Parathyroid adenoma (tissue), 2 donors: ENCODE measurements around the gene C1QL4.

Experiments used
- H2AFZ ChIP-seq: fragments of 300-600 bp; sonication (generic); one replicate; pipeline ENCODE4 v1.7.0; 2017; ENCODE audit warnings: antibody characterized with exemption, mild to moderate bottlenecking
- H3K27ac ChIP-seq: fragments of 300-600 bp; sonication (generic); one replicate; pipeline ENCODE4 v1.7.0; 2017
- H3K27me3 ChIP-seq: fragments of 300-600 bp; sonication (generic); one replicate; pipeline ENCODE4 v1.7.0; 2017; ENCODE audit warnings: low read length; ENCODE audit not compliant: control insufficient read depth, insufficient read depth
- H3K36me3 ChIP-seq: fragments of 300-600 bp; sonication (generic); one replicate; pipeline ENCODE4 v1.7.0; 2017; ENCODE audit warnings: low read length; ENCODE audit not compliant: control insufficient read depth, insufficient read depth
- H3K4me1 ChIP-seq: fragments of 300-600 bp; sonication (generic); one replicate; pipeline ENCODE4 v1.7.0; 2017; ENCODE audit warnings: control low read depth
- H3K4me2 ChIP-seq: fragments of 300-600 bp; sonication (generic); one replicate; pipeline ENCODE4 v1.7.0; 2017; ENCODE audit warnings: low read length
- H3K4me3 ChIP-seq: fragments of 300-600 bp; sonication (generic); one replicate; pipeline ENCODE4 v1.7.0; 2017; ENCODE audit warnings: low read depth, low read length
- H3K79me2 ChIP-seq: fragments of 300-600 bp; sonication (generic); one replicate; pipeline ENCODE4 v1.7.0; 2017; ENCODE audit warnings: control low read depth
- H3K9ac ChIP-seq: fragments of 300-600 bp; sonication (generic); one replicate; pipeline ENCODE4 v1.7.0; 2017; ENCODE audit warnings: mild to moderate bottlenecking
- H3K9me3 ChIP-seq: fragments of 300-600 bp; sonication (generic); one replicate; pipeline ENCODE4 v1.7.0; 2017; ENCODE audit warnings: low read length; ENCODE audit not compliant: control insufficient read depth
- TF ChIP-seq, protein P1 (sequence below): fragments of 300-600 bp; sonication (generic); IDR thresholded peaks from one replicate; pipeline ENCODE4 v1.7.0; 2017; ENCODE audit warnings: antibody characterized with exemption, mild to moderate bottlenecking
- donor health status: primary hyperparathyroidism.

The C1QL4 gene

DNA sequence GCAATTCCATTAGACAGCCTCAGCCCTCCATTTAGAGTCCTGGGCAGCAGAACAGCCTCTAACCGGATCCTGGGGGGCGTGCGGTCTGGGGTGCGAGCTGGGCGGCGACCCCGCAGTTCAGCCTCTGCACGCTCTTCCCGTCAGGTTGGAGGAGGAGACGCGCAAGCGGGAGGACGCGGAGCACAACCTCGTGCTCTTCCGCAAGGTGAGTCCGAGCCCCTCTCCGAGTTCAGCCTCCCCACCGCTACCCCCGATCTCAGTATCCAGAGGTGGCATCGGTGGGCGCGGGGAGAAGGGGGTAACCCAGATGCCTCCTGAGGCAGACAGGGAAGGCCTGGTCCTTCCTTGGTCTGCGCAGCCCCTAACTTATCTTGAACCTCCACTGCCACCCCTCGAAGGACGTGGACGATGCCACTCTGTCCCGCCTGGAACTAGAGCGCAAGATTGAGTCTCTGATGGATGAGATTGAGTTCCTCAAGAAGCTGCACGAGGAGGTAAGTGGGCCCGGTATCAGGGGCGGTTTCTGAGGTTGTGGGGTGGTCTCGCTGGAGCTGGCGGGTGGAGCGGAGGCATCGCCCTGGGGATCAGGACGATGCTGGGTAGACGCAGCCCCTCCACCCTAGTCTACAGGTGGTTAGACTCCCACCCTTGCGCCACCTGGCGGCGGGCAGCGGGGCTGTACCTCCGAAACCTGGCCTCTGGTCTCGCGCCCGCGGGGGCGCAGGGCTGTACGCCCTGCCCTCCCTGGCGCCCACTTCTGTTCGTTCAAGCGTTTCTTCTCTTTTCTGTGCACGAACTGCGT is 40.8 kb downstream of the C1QL4 start:
- Histone ChIP-seq H3K4me2 (peak overlapping the region; percentile 52), H3K4me1 (peaks cover 6% of the 10 kb centered on the region), H3K27ac (no peak overlapping the region), H3K4me3 (no peak overlapping the region), H3K9me3 (no peaks in the 10 kb centered on the region), H3K27me3 (no peaks in the 10 kb centered on the region), H2AFZ (peak overlapping the region; percentile 86), H3K36me3 (no peaks in the 10 kb centered on the region), H3K9ac (no peak overlapping the region), H3K79me2 (no peaks in the 10 kb centered on the region)
- TF ChIP-seq, protein P1, sequence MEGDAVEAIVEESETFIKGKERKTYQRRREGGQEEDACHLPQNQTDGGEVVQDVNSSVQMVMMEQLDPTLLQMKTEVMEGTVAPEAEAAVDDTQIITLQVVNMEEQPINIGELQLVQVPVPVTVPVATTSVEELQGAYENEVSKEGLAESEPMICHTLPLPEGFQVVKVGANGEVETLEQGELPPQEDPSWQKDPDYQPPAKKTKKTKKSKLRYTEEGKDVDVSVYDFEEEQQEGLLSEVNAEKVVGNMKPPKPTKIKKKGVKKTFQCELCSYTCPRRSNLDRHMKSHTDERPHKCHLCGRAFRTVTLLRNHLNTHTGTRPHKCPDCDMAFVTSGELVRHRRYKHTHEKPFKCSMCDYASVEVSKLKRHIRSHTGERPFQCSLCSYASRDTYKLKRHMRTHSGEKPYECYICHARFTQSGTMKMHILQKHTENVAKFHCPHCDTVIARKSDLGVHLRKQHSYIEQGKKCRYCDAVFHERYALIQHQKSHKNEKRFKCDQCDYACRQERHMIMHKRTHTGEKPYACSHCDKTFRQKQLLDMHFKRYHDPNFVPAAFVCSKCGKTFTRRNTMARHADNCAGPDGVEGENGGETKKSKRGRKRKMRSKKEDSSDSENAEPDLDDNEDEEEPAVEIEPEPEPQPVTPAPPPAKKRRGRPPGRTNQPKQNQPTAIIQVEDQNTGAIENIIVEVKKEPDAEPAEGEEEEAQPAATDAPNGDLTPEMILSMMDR = peak; percentile 42

DNA sequence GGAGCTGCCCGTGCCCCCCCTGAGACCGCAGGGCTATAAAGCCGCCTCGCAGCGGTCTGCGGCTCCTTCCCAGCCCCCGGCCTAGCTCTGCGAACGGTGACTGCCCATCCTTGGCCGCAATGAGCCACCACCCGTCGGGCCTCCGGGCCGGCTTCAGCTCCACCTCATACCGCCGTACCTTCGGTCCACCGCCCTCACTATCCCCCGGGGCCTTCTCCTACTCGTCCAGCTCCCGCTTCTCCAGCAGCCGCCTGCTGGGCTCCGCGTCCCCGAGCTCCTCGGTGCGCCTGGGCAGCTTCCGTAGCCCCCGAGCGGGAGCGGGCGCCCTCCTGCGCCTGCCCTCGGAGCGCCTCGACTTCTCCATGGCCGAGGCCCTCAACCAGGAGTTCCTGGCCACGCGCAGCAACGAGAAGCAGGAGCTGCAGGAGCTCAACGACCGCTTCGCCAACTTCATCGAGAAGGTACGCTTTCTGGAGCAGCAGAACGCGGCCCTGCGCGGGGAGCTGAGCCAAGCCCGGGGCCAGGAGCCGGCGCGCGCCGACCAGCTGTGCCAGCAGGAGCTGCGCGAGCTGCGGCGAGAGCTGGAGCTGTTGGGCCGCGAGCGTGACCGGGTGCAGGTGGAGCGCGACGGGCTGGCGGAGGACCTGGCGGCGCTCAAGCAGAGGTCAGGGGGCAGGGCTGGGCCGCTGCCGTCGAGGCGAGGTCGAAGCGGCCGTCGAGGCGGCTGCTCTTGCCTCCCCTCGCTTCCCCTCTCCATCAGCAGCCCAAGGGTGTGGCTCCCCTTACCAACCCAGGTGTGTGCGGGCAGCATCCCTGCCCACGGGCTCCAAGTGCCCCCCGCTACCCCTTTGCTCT is 41.7 kb downstream of the C1QL4 start, which contains the start of gene PRPH:
Gene PRPH (plus strand): TSS at position 66 of the 855 bp plus-strand sequence. CDS start 54 bp downstream, at position 120.
- H3K27me3 ChIP-seq = no peaks in the 10 kb centered on the region
- H3K79me2 ChIP-seq = no peaks in the 10 kb centered on the region
- no peaks in the 10 kb centered on the region for H3K36me3 ChIP-seq
- no peak within 1 kb of the TSS for H3K9ac ChIP-seq
- peak within 1 kb of the TSS; percentile 97 for H2AFZ ChIP-seq
- H3K9me3 ChIP-seq = no peaks in the 10 kb centered on the region
- TF ChIP-seq, protein P1 = no peak
- H3K4me2 ChIP-seq = peak within 1 kb of the TSS; percentile 15
- no peak within 1 kb of the TSS for H3K27ac ChIP-seq
- H3K4me1 ChIP-seq = peaks cover 6% of the 10 kb centered on the region
- H3K4me3 ChIP-seq = no peak within 1 kb of the TSS

DNA sequence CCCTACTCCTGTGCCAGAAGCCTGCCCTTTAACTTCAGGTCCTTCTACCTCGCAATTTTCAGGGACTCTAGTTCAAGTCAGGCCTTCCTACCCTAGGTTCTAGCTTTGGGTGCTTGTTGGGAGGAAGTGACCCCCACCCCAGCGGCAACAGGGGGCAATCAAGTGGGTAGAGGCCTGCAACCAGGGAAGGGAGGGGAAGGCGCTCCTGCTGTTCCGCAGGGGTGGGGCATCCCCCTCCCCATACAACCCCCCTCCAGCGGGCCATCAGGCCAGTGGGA is 42.2 kb downstream of the C1QL4 start:
- H3K79me2 ChIP-seq = no peaks in the 10 kb centered on the region
- H3K27ac ChIP-seq = no peak overlapping the region
- H3K9me3 ChIP-seq = no peaks in the 10 kb centered on the region
- peaks cover 6% of the 10 kb centered on the region for H3K4me1 ChIP-seq
- TF ChIP-seq, protein P1 = no peak
- no peaks in the 10 kb centered on the region for H3K36me3 ChIP-seq
- no peak overlapping the region for H3K4me3 ChIP-seq
- no peak overlapping the region for H3K4me2 ChIP-seq
- no peaks in the 10 kb centered on the region for H3K27me3 ChIP-seq
- H3K9ac ChIP-seq = no peak overlapping the region
- no peak overlapping the region for H2AFZ ChIP-seq

DNA sequence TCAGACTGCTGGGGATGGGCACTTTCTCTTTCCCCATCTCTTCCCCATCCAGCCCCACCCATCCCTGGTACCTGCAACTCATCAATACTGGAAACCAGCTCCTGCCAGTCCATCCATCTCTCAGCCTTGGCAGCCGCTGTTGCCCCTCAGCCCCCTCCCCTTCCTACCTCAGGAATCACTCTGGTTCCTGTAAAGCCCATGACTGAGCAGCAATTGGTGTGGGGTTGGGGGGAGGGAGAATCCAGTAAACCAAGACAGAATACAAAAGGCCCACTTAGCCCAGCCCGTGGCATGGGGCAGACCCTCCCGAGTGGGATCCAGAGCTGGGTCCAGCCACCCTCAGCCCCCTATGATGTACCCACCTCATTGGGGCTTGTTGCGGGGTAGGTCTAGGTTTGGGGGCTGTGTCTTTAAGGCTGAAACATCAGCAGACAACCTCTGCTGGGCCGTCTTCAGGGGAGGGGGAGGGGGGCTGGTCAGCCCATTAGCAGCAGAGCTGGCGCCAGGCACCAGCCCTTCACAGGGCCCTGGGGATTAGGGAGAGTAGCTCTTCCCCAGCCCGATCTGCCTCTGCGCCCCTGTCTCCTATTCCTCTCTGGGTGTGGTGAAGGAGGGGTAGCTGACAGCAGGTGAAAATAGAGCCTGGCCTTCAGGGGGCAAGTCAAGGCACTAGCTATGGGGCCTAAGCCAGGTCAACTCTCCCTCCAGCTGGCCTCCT is 42.7 kb downstream of the C1QL4 start:
- peaks cover 6% of the 10 kb centered on the region for H3K4me1 ChIP-seq
- no peak overlapping the region for H3K9ac ChIP-seq
- no peaks in the 10 kb centered on the region for H3K9me3 ChIP-seq
- H3K36me3 ChIP-seq = no peaks in the 10 kb centered on the region
- H3K4me2 ChIP-seq = no peak overlapping the region
- no peak overlapping the region for H3K27ac ChIP-seq
- H2AFZ ChIP-seq = no peak overlapping the region
- H3K27me3 ChIP-seq = no peaks in the 10 kb centered on the region
- no peak overlapping the region for H3K4me3 ChIP-seq
- TF ChIP-seq, protein P1 = no peak
- H3K79me2 ChIP-seq = no peaks in the 10 kb centered on the region
